Activated B cell treated with CpG ODN at 0.5 μM for 24 hours (primary cell): ENCODE results near the gene CYB561D1. TPM values are rescaled to one million over a fixed set of nuclear protein-coding genes. Genes with fewer than 3 reads are reported as not detected.
A peak's percentile ranks its signal among the peaks of the same experiment; 100 is the strongest.

Experiments used
- ATAC-seq: fragments of 200-7000 bp; cut with Tn5 transposase; one replicate; pipeline ENCODE4 v1.10.0; 2021; ENCODE audit warnings: low read depth, mild to moderate bottlenecking, moderate library complexity
- CTCF ChIA-PET: fragments of 350-600 bp; sonication (Branson Sonifier 250); formaldehyde crosslinking; loops from one replicate; lab custom pipeline; 2021; ENCODE audit warnings: antibody characterized with exemption; lab: Charles Lee
- POLR2A ChIA-PET: fragments of 350-600 bp; sonication (Branson Sonifier 250); formaldehyde crosslinking; loops from one replicate; lab custom pipeline; 2021; ENCODE audit warnings: antibody characterized with exemption; lab: Charles Lee
- DNase-seq: peaks from one replicate; pipeline ENCODE4 v3.0.0; 2022
- H3K27ac Mint-ChIP-seq: one replicate; pipeline ENCODE4 v1.8.0; 2020; ENCODE audit warnings: mixed read lengths
- H3K27me3 Mint-ChIP-seq: one replicate; pipeline ENCODE4 v1.8.0; 2021; ENCODE audit warnings: mixed read lengths
- H3K36me3 Mint-ChIP-seq: one replicate; pipeline ENCODE4 v1.8.0; 2021; ENCODE audit warnings: low read depth, mixed read lengths
- H3K4me1 Mint-ChIP-seq: one replicate; pipeline ENCODE4 v1.8.0; 2021; ENCODE audit warnings: mixed read lengths
- H3K4me3 Mint-ChIP-seq: one replicate; pipeline ENCODE4 v1.8.0; 2020; ENCODE audit warnings: mild to moderate bottlenecking, mixed read lengths
- H3K9me3 Mint-ChIP-seq: one replicate; pipeline ENCODE4 v1.8.0; 2020; ENCODE audit warnings: mixed read lengths
- intact Hi-C: fragments of 100-400 bp; cut with micrococcal nuclease; formaldehyde crosslinking; loops from one replicate; pipeline ENCODE4 v1.15.1; 2024
- total RNA-seq: library from RNA; stranded (reverse); gene quantifications from 2 replicates; pipeline ENCODE4 v1.2.3, GENCODE V29; 2022
- TF ChIP-seq, protein P1 (sequence below): fragments of 200-600 bp; IDR thresholded peaks from one replicate; pipeline ENCODE4 v1.8.0; 2022; ENCODE audit warnings: antibody characterized with exemption, mild to moderate bottlenecking

Gene CYB561D1
- total RNA-seq, 1 donor from 2014 or later: 18.1 TPM

DNA sequence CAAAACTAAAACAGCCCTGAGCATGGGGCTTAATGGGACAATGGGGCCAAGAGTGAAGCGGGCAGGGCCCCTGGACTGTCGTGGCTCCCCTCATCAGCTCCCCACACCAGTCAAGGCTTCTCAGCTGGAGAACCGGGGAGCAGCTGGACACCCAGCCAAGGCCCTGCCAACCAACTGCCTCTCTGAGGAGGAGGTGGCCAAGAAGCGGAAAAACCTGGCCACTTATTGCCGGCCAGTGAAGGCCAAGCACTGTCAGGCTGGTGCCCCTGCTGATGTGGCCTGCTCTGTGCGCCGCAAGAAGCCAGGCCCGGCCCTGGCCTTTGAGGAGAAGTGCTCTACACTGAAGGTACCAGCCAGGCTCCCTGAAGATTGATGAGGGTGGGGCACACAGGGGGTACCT lies 2.5 kb upstream of the CYB561D1 start:
- H3K27me3 Mint-ChIP-seq: no peaks in the 10 kb centered on the region
- peaks cover 33% of the 10 kb centered on the region for H3K4me1 Mint-ChIP-seq
- H3K36me3 Mint-ChIP-seq: peaks cover 34% of the 10 kb centered on the region
- no peaks in the 10 kb centered on the region for H3K9me3 Mint-ChIP-seq
- intact Hi-C loops: loop anchor here (5.0 kb wide), 3 partner anchors 166 to 541 kb away; partner anchors contain the start of genes GSTM4 and STRIP1
- ChIA-PET CTCF (interaction anchor here (1.0 to 23.7 kb wide), 11 partner anchors 9 to 59 kb away, joined by 3 to 375 read pairs (median 5); partner anchors contain the start of gene GNAI3), POLR2A (interaction anchor here (1.1 to 2.1 kb wide), 3 partner anchors 18 to 65 kb away, joined by 3 to 8 read pairs (median 3); partner anchors contain the start of gene PSMA5)
- no peak overlapping the region for H3K4me3 Mint-ChIP-seq
- DNase-seq (no peak), ATAC-seq (no peak)
- no peak overlapping the region for H3K27ac Mint-ChIP-seq
- TF ChIP-seq, protein P1, sequence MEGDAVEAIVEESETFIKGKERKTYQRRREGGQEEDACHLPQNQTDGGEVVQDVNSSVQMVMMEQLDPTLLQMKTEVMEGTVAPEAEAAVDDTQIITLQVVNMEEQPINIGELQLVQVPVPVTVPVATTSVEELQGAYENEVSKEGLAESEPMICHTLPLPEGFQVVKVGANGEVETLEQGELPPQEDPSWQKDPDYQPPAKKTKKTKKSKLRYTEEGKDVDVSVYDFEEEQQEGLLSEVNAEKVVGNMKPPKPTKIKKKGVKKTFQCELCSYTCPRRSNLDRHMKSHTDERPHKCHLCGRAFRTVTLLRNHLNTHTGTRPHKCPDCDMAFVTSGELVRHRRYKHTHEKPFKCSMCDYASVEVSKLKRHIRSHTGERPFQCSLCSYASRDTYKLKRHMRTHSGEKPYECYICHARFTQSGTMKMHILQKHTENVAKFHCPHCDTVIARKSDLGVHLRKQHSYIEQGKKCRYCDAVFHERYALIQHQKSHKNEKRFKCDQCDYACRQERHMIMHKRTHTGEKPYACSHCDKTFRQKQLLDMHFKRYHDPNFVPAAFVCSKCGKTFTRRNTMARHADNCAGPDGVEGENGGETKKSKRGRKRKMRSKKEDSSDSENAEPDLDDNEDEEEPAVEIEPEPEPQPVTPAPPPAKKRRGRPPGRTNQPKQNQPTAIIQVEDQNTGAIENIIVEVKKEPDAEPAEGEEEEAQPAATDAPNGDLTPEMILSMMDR: no peak

DNA sequence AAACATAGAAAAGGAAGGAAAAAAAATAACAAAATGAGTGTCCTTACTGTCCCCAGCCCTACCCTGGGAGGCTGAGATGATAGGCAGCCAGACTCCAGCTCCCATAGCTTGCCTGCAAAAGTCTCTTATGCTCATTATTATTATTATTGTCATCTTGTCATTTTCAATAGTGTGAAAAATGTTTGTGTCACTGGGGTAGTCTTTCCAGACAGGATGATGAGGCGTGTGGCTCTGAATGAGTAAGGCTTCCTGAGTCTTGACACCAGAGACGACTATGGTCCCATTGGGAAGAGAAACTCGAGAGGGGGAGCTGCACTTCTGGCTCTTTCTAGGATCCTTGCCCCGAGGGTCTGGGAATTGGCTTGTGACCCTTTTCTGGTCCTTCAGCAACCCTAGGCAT lies 1.1 kb upstream of the CYB561D1 start:
- Mint-ChIP-seq H3K27me3 (no peaks in the 10 kb centered on the region), H3K4me1 (peaks cover 41% of the 10 kb centered on the region), H3K9me3 (no peaks in the 10 kb centered on the region), H3K36me3 (peaks cover 38% of the 10 kb centered on the region), H3K27ac (no peak overlapping the region), H3K4me3 (peak overlapping the region; percentile 32)
- CTCF ChIA-PET: interaction anchor here (0.7 to 23.7 kb wide), 9 partner anchors 9 to 492 kb away, joined by 3 to 375 read pairs (median 5); partner anchors contain the start of genes AHCYL1, ATXN7L2 and SORT1
- POLR2A ChIA-PET: interaction anchor here (0.7 to 3.0 kb wide), 4 partner anchors 9 to 393 kb away, joined by 4 to 29 read pairs (median 8); partner anchors contain the start of gene ATXN7L2
- DNase-seq (no peak), ATAC-seq (no peak)
- intact Hi-C loops: loop anchor here (5.0 kb wide), 3 partner anchors 165 to 540 kb away; partner anchors contain the start of genes GSTM4 and STRIP1
- TF ChIP-seq, protein P1: no peak

DNA sequence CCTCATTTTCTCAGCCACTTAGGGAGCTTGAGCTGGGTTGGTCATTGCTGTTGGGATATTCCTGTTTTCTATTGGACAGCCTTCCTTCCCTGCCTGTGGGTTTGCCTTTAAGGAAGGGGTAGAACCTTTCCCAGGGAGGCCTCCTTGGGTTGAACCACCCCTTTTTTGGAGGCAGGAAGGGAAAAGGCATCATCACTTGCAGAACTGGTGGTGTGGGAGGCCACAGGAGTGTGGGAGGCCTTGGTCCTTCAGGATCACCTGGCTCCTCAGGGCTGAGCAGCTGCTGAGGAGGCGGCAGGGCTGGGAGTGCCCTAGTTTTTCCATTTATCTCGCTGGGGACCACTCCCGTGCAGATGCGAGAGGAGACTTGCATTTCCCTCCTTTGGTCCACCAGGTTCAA lies 667 bp upstream of the CYB561D1 start:
- no peak overlapping the region for H3K27ac Mint-ChIP-seq

DNA sequence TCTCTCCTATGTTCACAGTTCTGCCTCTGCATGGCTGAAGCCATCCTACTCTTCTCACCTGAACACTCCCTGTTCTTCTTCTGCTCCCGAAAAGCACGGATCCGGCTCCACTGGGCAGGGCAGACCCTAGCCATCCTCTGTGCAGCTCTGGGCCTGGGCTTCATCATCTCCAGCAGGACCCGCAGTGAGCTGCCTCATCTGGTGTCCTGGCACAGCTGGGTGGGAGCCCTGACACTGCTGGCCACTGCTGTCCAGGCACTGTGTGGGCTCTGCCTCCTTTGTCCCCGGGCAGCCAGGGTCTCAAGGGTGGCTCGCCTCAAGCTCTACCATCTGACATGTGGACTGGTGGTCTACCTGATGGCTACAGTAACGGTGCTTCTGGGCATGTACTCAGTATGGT lies 1.8 kb downstream of the CYB561D1 start:
- Mint-ChIP-seq H3K27ac (no peak overlapping the region), H3K4me3 (peak overlapping the region; percentile 50), H3K36me3 (peaks cover 45% of the 10 kb centered on the region), H3K27me3 (no peaks in the 10 kb centered on the region), H3K9me3 (no peaks in the 10 kb centered on the region), H3K4me1 (peaks cover 42% of the 10 kb centered on the region)
- TF ChIP-seq, protein P1: no peak
- ATAC-seq (no peak), DNase-seq (no peak)
- POLR2A ChIA-PET: no interaction called here
- CTCF ChIA-PET: interaction anchor here (23.7 kb wide), 1 partner anchor 35 kb away, joined by 375 read pairs; no protein-coding TSS in a partner anchor
- intact Hi-C loops: no loop called here

More for the DNA sequence above, 667 bp upstream of the CYB561D1 start:
- CTCF ChIA-PET: interaction anchor here (1.0 to 23.7 kb wide), 11 partner anchors 10 to 491 kb away, joined by 3 to 375 read pairs (median 4); partner anchors contain the start of genes AHCYL1, ATXN7L2 and SORT1
- POLR2A ChIA-PET: interaction anchor here (0.7 to 3.0 kb wide), 7 partner anchors 8 to 393 kb away, joined by 4 to 29 read pairs (median 5); partner anchors contain the start of genes ATXN7L2 and GNAI3
- peaks cover 43% of the 10 kb centered on the region for H3K4me1 Mint-ChIP-seq
- peak overlapping the region; percentile 98 for H3K4me3 Mint-ChIP-seq
- ATAC-seq: no peak
- peaks cover 38% of the 10 kb centered on the region for H3K36me3 Mint-ChIP-seq
- no peaks in the 10 kb centered on the region for H3K27me3 Mint-ChIP-seq
- DNase-seq: no peak
- no peaks in the 10 kb centered on the region for H3K9me3 Mint-ChIP-seq
- intact Hi-C loops: loop anchor here (5.0 kb wide), 3 partner anchors 164 to 539 kb away; partner anchors contain the start of genes GSTM4 and STRIP1
- TF ChIP-seq, protein P1: no peak
